Endothelial cell (in vitro differentiated cells): ENCODE data around the gene MT1H. TPM values are rescaled to one million over a fixed set of nuclear protein-coding genes. Genes with fewer than 3 reads are reported as not detected.

Experiments used
- DNase-seq: peaks from one replicate; pipeline ENCODE4 v3.0.0; 2021; ENCODE audit warnings: low spot score
- H3K27ac Mint-ChIP-seq: one replicate; pipeline ENCODE4 v1.8.0; 2021; ENCODE audit warnings: mixed read lengths, inconsistent platforms; ENCODE audit not compliant: unreplicated experiment
- H3K27me3 Mint-ChIP-seq: one replicate; pipeline ENCODE4 v1.8.0; 2021; ENCODE audit warnings: mild to moderate bottlenecking, moderate library complexity, mixed read lengths, inconsistent platforms; ENCODE audit not compliant: unreplicated experiment
- H3K36me3 Mint-ChIP-seq: one replicate; pipeline ENCODE4 v1.8.0; 2021; ENCODE audit warnings: mild to moderate bottlenecking, low read depth, mixed read lengths, inconsistent platforms; ENCODE audit not compliant: unreplicated experiment
- H3K4me1 Mint-ChIP-seq: one replicate; pipeline ENCODE4 v1.8.0; 2021; ENCODE audit warnings: mild to moderate bottlenecking, mixed read lengths, inconsistent platforms; ENCODE audit not compliant: unreplicated experiment
- H3K4me3 Mint-ChIP-seq: one replicate; pipeline ENCODE4 v1.8.0; 2021; ENCODE audit warnings: mild to moderate bottlenecking, mixed read lengths, inconsistent platforms; ENCODE audit not compliant: unreplicated experiment
- H3K9me3 Mint-ChIP-seq: one replicate; pipeline ENCODE4 v1.8.0; 2021; ENCODE audit warnings: mixed read lengths, inconsistent platforms; ENCODE audit not compliant: unreplicated experiment
- total RNA-seq: library from RNA; stranded (reverse); fragmentation: NEBNext Ultra II Directional; extraction: Animal tissue kit (Norgen Biotek cat#: 25700); gene quantifications from one replicate; pipeline ENCODE4 v1.2.1, GENCODE V29; 2021; ENCODE audit not compliant: unreplicated experiment
- TF ChIP-seq, protein P1 (sequence below): fragments of 200-600 bp; sonication (generic); IDR thresholded peaks from one replicate; pipeline ENCODE4 v1.5.0; 2021; ENCODE audit warnings: antibody characterized with exemption; ENCODE audit not compliant: unreplicated experiment

Gene MT1H
- total RNA-seq, 1 donor from 2014 or later: not detected

- Mint-ChIP-seq H3K27me3 (peaks cover 17% of the 10 kb centered on the region), H3K9me3 (no peaks in the 10 kb centered on the region), H3K4me1 (peaks cover 7% of the 10 kb centered on the region), H3K36me3 (no peaks in the 10 kb centered on the region), H3K4me3 (no peak overlapping the region), H3K27ac (no peak overlapping the region)
- TF ChIP-seq, protein P1, sequence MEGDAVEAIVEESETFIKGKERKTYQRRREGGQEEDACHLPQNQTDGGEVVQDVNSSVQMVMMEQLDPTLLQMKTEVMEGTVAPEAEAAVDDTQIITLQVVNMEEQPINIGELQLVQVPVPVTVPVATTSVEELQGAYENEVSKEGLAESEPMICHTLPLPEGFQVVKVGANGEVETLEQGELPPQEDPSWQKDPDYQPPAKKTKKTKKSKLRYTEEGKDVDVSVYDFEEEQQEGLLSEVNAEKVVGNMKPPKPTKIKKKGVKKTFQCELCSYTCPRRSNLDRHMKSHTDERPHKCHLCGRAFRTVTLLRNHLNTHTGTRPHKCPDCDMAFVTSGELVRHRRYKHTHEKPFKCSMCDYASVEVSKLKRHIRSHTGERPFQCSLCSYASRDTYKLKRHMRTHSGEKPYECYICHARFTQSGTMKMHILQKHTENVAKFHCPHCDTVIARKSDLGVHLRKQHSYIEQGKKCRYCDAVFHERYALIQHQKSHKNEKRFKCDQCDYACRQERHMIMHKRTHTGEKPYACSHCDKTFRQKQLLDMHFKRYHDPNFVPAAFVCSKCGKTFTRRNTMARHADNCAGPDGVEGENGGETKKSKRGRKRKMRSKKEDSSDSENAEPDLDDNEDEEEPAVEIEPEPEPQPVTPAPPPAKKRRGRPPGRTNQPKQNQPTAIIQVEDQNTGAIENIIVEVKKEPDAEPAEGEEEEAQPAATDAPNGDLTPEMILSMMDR: no peak
- DNase-seq: no peak
Measured at GRCh38 chr16:56653218-56653617, 16.4 kb upstream of the MT1H start.

DNA sequence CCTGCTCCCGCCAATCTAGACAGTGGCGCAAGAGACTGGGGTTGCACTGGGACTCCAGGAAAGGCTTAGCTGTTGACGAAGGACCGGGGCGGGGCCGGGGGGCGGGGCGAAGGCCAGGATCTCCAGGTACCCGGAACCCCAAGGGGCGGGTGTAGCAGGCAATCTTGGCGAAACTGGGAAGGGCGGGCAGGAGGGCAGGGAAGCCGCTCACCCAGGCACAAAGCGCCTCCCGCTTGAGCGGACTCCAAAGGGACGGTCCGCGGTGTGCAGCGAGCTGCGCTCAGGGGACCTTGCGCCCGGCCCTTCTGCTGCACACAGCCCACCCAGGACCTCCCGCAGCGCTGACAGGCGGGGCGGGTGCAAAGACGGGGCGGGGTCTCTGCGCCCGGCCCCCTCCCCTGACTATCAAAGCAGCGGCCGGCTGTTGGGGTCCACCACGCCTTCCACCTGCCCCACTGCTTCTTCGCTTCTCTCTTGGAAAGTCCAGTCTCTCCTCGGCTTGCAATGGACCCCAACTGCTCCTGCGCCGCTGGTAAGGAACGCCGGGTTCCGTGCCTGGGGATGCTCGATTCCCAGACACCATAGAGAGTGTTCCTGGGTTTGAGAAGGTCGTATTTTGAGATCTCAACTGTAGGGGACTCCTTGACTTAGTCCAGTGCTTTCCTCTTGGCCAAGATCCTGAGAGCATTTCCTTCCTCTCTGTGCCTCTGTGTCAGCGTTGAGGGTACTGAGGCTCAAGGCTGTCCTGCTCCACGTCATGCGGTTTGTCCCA is 11.9 kb upstream of the MT1H start, which contains the start of gene MT1F:
MT1F (plus strand) TSS at position 405 of the 772 bp plus-strand sequence; CDS start at position 505, 100 bp downstream.
- DNase-seq: no peak
- TF ChIP-seq, protein P1: no peak
- H3K4me1 Mint-ChIP-seq: peaks cover 10% of the 10 kb centered on the region
- H3K9me3 Mint-ChIP-seq: no peaks in the 10 kb centered on the region
- H3K27me3 Mint-ChIP-seq: peaks cover 22% of the 10 kb centered on the region
- no peaks in the 10 kb centered on the region for H3K36me3 Mint-ChIP-seq
- H3K4me3 Mint-ChIP-seq: peak within 1 kb of the TSS; percentile 88
- H3K27ac Mint-ChIP-seq: no peak within 1 kb of the TSS

- Mint-ChIP-seq H3K27ac (no peak overlapping the region), H3K27me3 (peaks cover 18% of the 10 kb centered on the region), H3K36me3 (no peaks in the 10 kb centered on the region), H3K9me3 (no peaks in the 10 kb centered on the region), H3K4me1 (peaks cover 10% of the 10 kb centered on the region), H3K4me3 (peak overlapping the region; percentile 88)
- DNase-seq: no peak
- TF ChIP-seq, protein P1: no peak
Measured at GRCh38 chr16:56658327-56658875, 11.2 kb upstream of the MT1H start.

DNA sequence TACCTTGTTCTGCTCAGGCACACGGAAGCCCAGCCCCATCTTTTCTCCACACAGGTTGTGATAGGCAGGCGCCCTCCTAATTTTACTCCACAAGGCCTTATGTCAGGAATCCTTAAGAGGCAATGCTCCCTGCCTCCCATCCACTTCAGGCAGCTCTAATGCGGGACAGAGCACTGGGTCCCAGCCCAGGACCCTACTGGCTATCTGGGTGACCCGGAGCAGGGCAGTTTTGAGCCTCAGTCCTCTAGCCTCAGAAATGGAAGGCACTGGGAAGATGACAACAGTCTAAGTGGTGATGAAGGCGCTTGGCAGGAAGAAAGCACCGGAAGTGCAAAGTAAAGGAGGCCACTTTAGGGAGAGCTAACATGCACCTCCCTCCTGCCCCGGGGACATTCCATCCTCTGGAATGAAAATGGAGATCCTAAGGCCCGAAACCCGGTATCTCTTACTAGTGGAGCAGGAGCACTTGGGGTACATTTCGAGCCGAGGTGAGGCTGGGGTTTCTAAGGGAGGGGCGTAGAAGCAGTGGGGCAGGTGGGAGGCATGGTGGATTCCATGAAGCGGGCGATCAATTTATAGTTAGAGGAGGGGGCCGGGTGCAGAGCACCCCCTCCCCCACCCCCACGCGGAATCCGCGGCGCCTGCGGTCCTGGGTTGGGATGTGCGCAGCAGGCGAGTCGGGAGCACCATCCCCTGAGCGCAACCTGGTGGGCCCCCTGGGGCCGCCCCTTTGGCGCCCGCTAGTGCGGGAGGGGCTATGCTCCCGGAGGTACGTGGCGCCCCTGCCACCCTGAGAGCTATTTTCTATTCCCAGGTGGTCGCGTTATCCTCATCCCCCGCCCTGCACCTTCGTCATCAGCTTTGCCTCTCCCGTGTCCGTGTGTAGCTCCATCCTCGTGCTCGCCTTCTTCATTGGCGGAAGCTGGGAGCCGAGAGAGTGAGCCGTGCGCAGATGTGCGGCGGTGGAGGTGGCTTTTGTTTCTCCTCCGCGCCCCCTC is 7.0 kb upstream of the MT1H start:
- H3K9me3 Mint-ChIP-seq: no peaks in the 10 kb centered on the region
- H3K4me3 Mint-ChIP-seq: peak overlapping the region; percentile 31
- H3K4me1 Mint-ChIP-seq: peaks cover 7% of the 10 kb centered on the region
- H3K36me3 Mint-ChIP-seq: no peaks in the 10 kb centered on the region
- DNase-seq: no peak
- no peak overlapping the region for H3K27ac Mint-ChIP-seq
- TF ChIP-seq, protein P1: no peak
- H3K27me3 Mint-ChIP-seq: peaks cover 18% of the 10 kb centered on the region
